Panc1 (cell line): ENCODE data around the gene ABCA1.
"Not testable (repeated sequence)": the region's sequence is repeated elsewhere in the genome, so short reads cannot be mapped to it uniquely, and the experiment has no call there.

ENCODE experiments used
- CTCF ChIP-seq: fragments of 450-650 bp; IDR thresholded peaks from 2 replicates; pipeline ENCODE4 v1.5.1; 2017; ENCODE audit warnings: mild to moderate bottlenecking
- TCF7L2 ChIP-seq: IDR thresholded peaks from 2 replicates; pipeline ENCODE4 v1.6.1; 2011; ENCODE audit warnings: mild to moderate bottlenecking, low read depth, low read length, inconsistent platforms
- TF ChIP-seq, protein P1 (sequence below), 2 experiments: IDR thresholded peaks; 2 replicates each; pipeline ENCODE4 v1.6.1; 2011 to 2012; ENCODE audit warnings: low read depth in 2 of 2, control low read depth in 1 of 2, low read length in 1 of 2, mild to moderate bottlenecking in 1 of 2, moderate library complexity in 1 of 2; ENCODE audit not compliant: insufficient read depth in 1 of 2

- not testable (repeated sequence) for TF ChIP-seq CTCF, TCF7L2
- TF ChIP-seq, protein P1, sequence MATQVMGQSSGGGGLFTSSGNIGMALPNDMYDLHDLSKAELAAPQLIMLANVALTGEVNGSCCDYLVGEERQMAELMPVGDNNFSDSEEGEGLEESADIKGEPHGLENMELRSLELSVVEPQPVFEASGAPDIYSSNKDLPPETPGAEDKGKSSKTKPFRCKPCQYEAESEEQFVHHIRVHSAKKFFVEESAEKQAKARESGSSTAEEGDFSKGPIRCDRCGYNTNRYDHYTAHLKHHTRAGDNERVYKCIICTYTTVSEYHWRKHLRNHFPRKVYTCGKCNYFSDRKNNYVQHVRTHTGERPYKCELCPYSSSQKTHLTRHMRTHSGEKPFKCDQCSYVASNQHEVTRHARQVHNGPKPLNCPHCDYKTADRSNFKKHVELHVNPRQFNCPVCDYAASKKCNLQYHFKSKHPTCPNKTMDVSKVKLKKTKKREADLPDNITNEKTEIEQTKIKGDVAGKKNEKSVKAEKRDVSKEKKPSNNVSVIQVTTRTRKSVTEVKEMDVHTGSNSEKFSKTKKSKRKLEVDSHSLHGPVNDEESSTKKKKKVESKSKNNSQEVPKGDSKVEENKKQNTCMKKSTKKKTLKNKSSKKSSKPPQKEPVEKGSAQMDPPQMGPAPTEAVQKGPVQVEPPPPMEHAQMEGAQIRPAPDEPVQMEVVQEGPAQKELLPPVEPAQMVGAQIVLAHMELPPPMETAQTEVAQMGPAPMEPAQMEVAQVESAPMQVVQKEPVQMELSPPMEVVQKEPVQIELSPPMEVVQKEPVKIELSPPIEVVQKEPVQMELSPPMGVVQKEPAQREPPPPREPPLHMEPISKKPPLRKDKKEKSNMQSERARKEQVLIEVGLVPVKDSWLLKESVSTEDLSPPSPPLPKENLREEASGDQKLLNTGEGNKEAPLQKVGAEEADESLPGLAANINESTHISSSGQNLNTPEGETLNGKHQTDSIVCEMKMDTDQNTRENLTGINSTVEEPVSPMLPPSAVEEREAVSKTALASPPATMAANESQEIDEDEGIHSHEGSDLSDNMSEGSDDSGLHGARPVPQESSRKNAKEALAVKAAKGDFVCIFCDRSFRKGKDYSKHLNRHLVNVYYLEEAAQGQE (IDR thresholded peaks at IDR 0.05; ENCODE audit: insufficient read depth in 1 of 2, low read depth in 2 of 2, low read length in 1 of 2) = not testable (repeated sequence)
Measured at GRCh38 chr9:104922748-104923147, 5.2 kb downstream of the ABCA1 start.
